Measurements from ENCODE around the gene OPN1MW2.
"Not testable (repeated sequence)": the region's sequence is repeated elsewhere in the genome, so short reads cannot be mapped to it uniquely, and the experiment has no call there.

OPN1MW2 gene

GRCh38 chrX:154209670-154210418 is 9.7 kb upstream of the OPN1MW2 start:
- not testable (repeated sequence) for H3K4me2 ChIP-seq (ENCODE audit: low read length); H3K27ac ChIP-seq (ENCODE audit: low read depth, low read length); H3K4me3 ChIP-seq (ENCODE audit: low read length); H3K27me3 ChIP-seq (ENCODE audit: control insufficient read depth, low read length); H3K4me1 ChIP-seq (ENCODE audit: control insufficient read depth, low read length); H3K79me2 ChIP-seq (ENCODE audit: control insufficient read depth, low read length); H3F3A ChIP-seq (ENCODE audit: control insufficient read depth, insufficient read depth); H3K9me2 ChIP-seq (replicated peaks; ENCODE audit: control insufficient read depth, low read length); H3K9me3 ChIP-seq (ENCODE audit: control insufficient read depth, insufficient read depth, low read length); H3K36me3 ChIP-seq (ENCODE audit: control insufficient read depth, low read length); H4K20me1 ChIP-seq (ENCODE audit: control insufficient read depth, insufficient read depth, low read depth, low read length)

DNA sequence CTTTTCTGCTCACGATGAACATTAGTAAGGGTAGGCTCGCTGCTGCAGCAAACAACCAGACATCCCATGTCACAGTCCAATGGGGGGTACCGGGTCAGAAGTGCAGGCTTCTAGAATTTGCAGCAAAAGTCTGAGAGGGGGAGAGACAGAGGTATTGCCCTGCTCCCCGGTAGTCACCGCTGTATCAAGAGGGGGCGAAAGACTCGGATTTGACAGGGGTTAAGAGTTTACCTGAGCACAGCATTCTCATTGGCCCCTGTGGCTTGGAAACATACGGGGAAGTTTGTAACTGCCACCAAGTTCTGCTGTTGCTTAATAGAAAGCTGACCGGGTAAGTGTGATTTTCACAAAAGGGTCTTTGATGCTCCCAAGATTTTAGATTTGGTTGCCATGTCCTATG is 8.5 kb upstream of the OPN1MW2 start:
- H3K9me3 ChIP-seq (ENCODE audit: control insufficient read depth, insufficient read depth, low read length); H3K4me2 ChIP-seq (ENCODE audit: low read length); H3K36me3 ChIP-seq (ENCODE audit: control insufficient read depth, low read length); H4K20me1 ChIP-seq (ENCODE audit: control insufficient read depth, insufficient read depth, low read depth, low read length); H3K79me2 ChIP-seq (ENCODE audit: control insufficient read depth, low read length); H3K9me2 ChIP-seq (replicated peaks; ENCODE audit: control insufficient read depth, low read length); H3K27ac ChIP-seq (ENCODE audit: low read depth, low read length); H3K4me3 ChIP-seq (ENCODE audit: low read length); H3K4me1 ChIP-seq (ENCODE audit: control insufficient read depth, low read length); H3F3A ChIP-seq (ENCODE audit: control insufficient read depth, insufficient read depth); H3K27me3 ChIP-seq (ENCODE audit: control insufficient read depth, low read length): not testable (repeated sequence)

DNA sequence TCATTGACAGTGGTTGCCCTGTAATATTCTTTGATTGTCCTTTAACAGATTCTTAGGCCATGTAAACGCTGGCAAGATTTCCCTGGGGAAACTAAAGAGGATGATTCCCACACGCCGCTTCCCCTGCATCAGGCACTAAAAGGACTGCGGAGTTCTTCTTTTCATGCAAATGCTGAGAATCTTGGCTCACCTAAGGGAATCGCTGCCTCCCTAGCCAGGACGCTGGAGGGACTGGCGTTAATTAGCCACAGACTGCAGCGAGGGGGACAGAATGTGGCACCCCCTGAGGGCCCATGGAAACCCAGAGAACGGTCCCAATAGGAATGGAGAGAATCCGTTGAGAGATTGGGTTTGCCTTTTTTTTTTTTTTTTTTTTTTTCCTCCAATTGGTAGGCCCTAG is 8.1 kb upstream of the OPN1MW2 start:
- not testable (repeated sequence) for H3K79me2 ChIP-seq (ENCODE audit: control insufficient read depth, low read length); H3K4me1 ChIP-seq (ENCODE audit: control insufficient read depth, low read length); H3K27ac ChIP-seq (ENCODE audit: low read depth, low read length); H3K36me3 ChIP-seq (ENCODE audit: control insufficient read depth, low read length); H3K9me2 ChIP-seq (replicated peaks; ENCODE audit: control insufficient read depth, low read length); H3K4me3 ChIP-seq (ENCODE audit: low read length); H3F3A ChIP-seq (ENCODE audit: control insufficient read depth, insufficient read depth); H3K4me2 ChIP-seq (ENCODE audit: low read length); H4K20me1 ChIP-seq (ENCODE audit: control insufficient read depth, insufficient read depth, low read depth, low read length); H3K9me3 ChIP-seq (ENCODE audit: control insufficient read depth, insufficient read depth, low read length); H3K27me3 ChIP-seq (ENCODE audit: control insufficient read depth, low read length)

DNA sequence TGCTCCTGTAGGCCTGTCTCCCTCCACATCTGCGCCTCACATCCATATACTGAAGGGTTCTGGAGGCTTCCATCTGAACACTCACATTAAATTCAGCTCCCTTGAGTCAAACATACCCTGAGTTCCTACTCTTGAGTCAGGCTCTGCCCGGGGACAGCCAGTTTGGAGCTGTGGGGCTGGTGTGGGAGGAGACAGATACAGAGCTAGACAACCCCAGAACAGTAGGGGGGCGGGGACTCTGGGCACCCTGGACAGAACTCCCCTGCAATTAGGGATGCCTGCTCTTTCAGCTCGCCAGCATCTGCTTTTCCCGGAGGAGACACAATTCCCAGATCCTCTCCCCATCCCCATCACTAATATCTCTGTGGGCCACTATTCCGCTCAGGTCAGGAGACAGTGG is 5.7 kb downstream of the OPN1MW2 start:
- H3K9me2 ChIP-seq (replicated peaks; ENCODE audit: control insufficient read depth, low read length); H3K27ac ChIP-seq (ENCODE audit: low read depth, low read length); H3K4me1 ChIP-seq (ENCODE audit: control insufficient read depth, low read length); H3K4me3 ChIP-seq (ENCODE audit: low read length); H3K27me3 ChIP-seq (ENCODE audit: control insufficient read depth, low read length); H3F3A ChIP-seq (ENCODE audit: control insufficient read depth, insufficient read depth); H3K79me2 ChIP-seq (ENCODE audit: control insufficient read depth, low read length); H3K9me3 ChIP-seq (ENCODE audit: control insufficient read depth, insufficient read depth, low read length); H4K20me1 ChIP-seq (ENCODE audit: control insufficient read depth, insufficient read depth, low read depth, low read length); H3K4me2 ChIP-seq (ENCODE audit: low read length); H3K36me3 ChIP-seq (ENCODE audit: control insufficient read depth, low read length): not testable (repeated sequence)

DNA sequence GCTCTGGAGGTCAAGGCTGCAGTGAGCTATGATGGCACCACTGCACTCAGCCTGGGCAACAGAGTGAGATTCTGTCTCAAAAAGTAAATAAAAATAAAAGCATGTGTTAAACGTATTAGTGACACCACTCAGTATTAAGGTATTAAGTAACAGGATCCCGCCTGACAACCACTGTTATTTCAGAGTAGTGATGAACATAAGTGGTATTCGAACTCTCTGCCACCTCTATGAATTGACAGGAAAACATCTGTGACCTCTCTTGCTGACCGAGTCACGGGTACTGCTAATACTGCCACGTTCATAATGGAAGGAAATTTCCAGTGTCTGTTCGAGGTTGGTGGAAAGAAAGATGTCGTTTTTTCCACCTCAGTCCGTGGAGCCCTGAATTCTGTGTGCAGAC is 7.2 kb downstream of the OPN1MW2 start:
- H3K9me3 ChIP-seq (ENCODE audit: control insufficient read depth, insufficient read depth, low read length); H3F3A ChIP-seq (ENCODE audit: control insufficient read depth, insufficient read depth); H3K9me2 ChIP-seq (replicated peaks; ENCODE audit: control insufficient read depth, low read length); H3K4me3 ChIP-seq (ENCODE audit: low read length); H3K36me3 ChIP-seq (ENCODE audit: control insufficient read depth, low read length); H3K4me2 ChIP-seq (ENCODE audit: low read length); H3K27ac ChIP-seq (ENCODE audit: low read depth, low read length); H3K4me1 ChIP-seq (ENCODE audit: control insufficient read depth, low read length); H4K20me1 ChIP-seq (ENCODE audit: control insufficient read depth, insufficient read depth, low read depth, low read length); H3K27me3 ChIP-seq (ENCODE audit: control insufficient read depth, low read length); H3K79me2 ChIP-seq (ENCODE audit: control insufficient read depth, low read length): not testable (repeated sequence)

GRCh38 chrX:154231443-154231842 is 11.9 kb downstream of the OPN1MW2 start:
- H3F3A ChIP-seq (ENCODE audit: control insufficient read depth, insufficient read depth); H3K9me2 ChIP-seq (replicated peaks; ENCODE audit: control insufficient read depth, low read length); H3K4me3 ChIP-seq (ENCODE audit: low read length); H4K20me1 ChIP-seq (ENCODE audit: control insufficient read depth, insufficient read depth, low read depth, low read length); H3K79me2 ChIP-seq (ENCODE audit: control insufficient read depth, low read length); H3K9me3 ChIP-seq (ENCODE audit: control insufficient read depth, insufficient read depth, low read length); H3K27ac ChIP-seq (ENCODE audit: low read depth, low read length); H3K27me3 ChIP-seq (ENCODE audit: control insufficient read depth, low read length); H3K4me2 ChIP-seq (ENCODE audit: low read length); H3K4me1 ChIP-seq (ENCODE audit: control insufficient read depth, low read length); H3K36me3 ChIP-seq (ENCODE audit: control insufficient read depth, low read length): not testable (repeated sequence)

GRCh38 chrX:154233620-154234019 is 14.1 kb downstream of the OPN1MW2 start:
- H3K4me3 ChIP-seq (ENCODE audit: low read length); H3K36me3 ChIP-seq (ENCODE audit: control insufficient read depth, low read length); H3K27ac ChIP-seq (ENCODE audit: low read depth, low read length); H3K9me2 ChIP-seq (replicated peaks; ENCODE audit: control insufficient read depth, low read length); H4K20me1 ChIP-seq (ENCODE audit: control insufficient read depth, insufficient read depth, low read depth, low read length); H3K4me2 ChIP-seq (ENCODE audit: low read length); H3F3A ChIP-seq (ENCODE audit: control insufficient read depth, insufficient read depth); H3K9me3 ChIP-seq (ENCODE audit: control insufficient read depth, insufficient read depth, low read length); H3K79me2 ChIP-seq (ENCODE audit: control insufficient read depth, low read length); H3K4me1 ChIP-seq (ENCODE audit: control insufficient read depth, low read length); H3K27me3 ChIP-seq (ENCODE audit: control insufficient read depth, low read length): not testable (repeated sequence)

- H3K27me3 ChIP-seq (ENCODE audit: control insufficient read depth, low read length); H3K27ac ChIP-seq (ENCODE audit: low read depth, low read length); H3K4me2 ChIP-seq (ENCODE audit: low read length); H3F3A ChIP-seq (ENCODE audit: control insufficient read depth, insufficient read depth); H3K79me2 ChIP-seq (ENCODE audit: control insufficient read depth, low read length); H3K36me3 ChIP-seq (ENCODE audit: control insufficient read depth, low read length); H3K9me3 ChIP-seq (ENCODE audit: control insufficient read depth, insufficient read depth, low read length); H3K9me2 ChIP-seq (replicated peaks; ENCODE audit: control insufficient read depth, low read length); H3K4me3 ChIP-seq (ENCODE audit: low read length); H4K20me1 ChIP-seq (ENCODE audit: control insufficient read depth, insufficient read depth, low read depth, low read length); H3K4me1 ChIP-seq (ENCODE audit: control insufficient read depth, low read length): not testable (repeated sequence)
Measured at GRCh38 chrX:154238939-154239559, 19.5 kb downstream of the OPN1MW2 start.

Measured in DOHH2 (cell line).